Activated CD4-positive, alpha-beta T cell treated with anti-CD3 and anti-CD28 coated beads, Interleukin-2, Interleukin-6, amounts not matched to agents 100 ng/mL and 50 ng/mL, durations not matched to agents 16 hours and 8 hours (primary cell): ENCODE data around the gene FRAT1.
"Not testable (repeated sequence)": the region's sequence is repeated elsewhere in the genome, so short reads cannot be mapped to it uniquely, and the experiment has no call there.

Experiments used
- DNase-seq: peaks from one replicate; pipeline ENCODE4 v3.0.0-alpha.2; 2020

The FRAT1 gene

GRCh38 chr10:97318772-97319651 is at the start of gene FRAT1:
FRAT1 (plus strand) TSS chr10:97319271; CDS start chr10:97319454, 183 bp downstream.
- DNase-seq: peak; percentile 91

GRCh38 chr10:97270523-97271154 is 48.4 kb upstream of the FRAT1 start:
- DNase-seq: no peak

GRCh38 chr10:97273700-97274099 is 45.4 kb upstream of the FRAT1 start:
- DNase-seq: no peak

- no peak for DNase-seq
These were observed 44.2 kb upstream of the FRAT1 start for GRCh38 chr10:97274828-97275227.

- no peak for DNase-seq
These were observed 41.5 kb upstream of the FRAT1 start for GRCh38 chr10:97277551-97277950.

- DNase-seq: peak; percentile 49
These were observed 40.5 kb upstream of the FRAT1 start for GRCh38 chr10:97278491-97278989.

- DNase-seq: no peak
These were observed 39.8 kb upstream of the FRAT1 start for GRCh38 chr10:97279121-97279815.

GRCh38 chr10:97280783-97281182 is 38.3 kb upstream of the FRAT1 start:
- no peak for DNase-seq

- not testable (repeated sequence) for DNase-seq
These were observed 29.0 kb upstream of the FRAT1 start for GRCh38 chr10:97290076-97290475.

- not testable (repeated sequence) for DNase-seq
These were observed 28.3 kb upstream of the FRAT1 start for GRCh38 chr10:97290576-97291356.

- DNase-seq: no peak
These were observed 27.5 kb upstream of the FRAT1 start for GRCh38 chr10:97291357-97292096.

GRCh38 chr10:97292097-97292861 is 26.8 kb upstream of the FRAT1 start, which contains the start of gene ARHGAP19:
ARHGAP19 (minus strand) TSS chr10:97292637; CDS start chr10:97292627, 10 bp downstream.
- peak; percentile 98 for DNase-seq

- no peak for DNase-seq
These were observed 26.2 kb upstream of the FRAT1 start for GRCh38 chr10:97292862-97293198.

- no peak for DNase-seq
These were observed 21.4 kb upstream of the FRAT1 start for GRCh38 chr10:97297556-97298222.

GRCh38 chr10:97298223-97298571 is 20.9 kb upstream of the FRAT1 start:
- no peak for DNase-seq

- DNase-seq: no peak
These were observed 18.1 kb upstream of the FRAT1 start for GRCh38 chr10:97300980-97301379.

GRCh38 chr10:97302088-97302791 is 16.8 kb upstream of the FRAT1 start:
- DNase-seq: no peak

- no peak for DNase-seq
These were observed 11.6 kb upstream of the FRAT1 start for GRCh38 chr10:97307441-97307840.

GRCh38 chr10:97307866-97308780 is 10.9 kb upstream of the FRAT1 start:
- no peak for DNase-seq
